GM21381 (cell line): ENCODE results near the gene DNASE1L3.

ENCODE experiments used
- ATAC-seq: cut with Tn5 transposase; IDR thresholded peaks from one replicate; pipeline ENCODE4 v1.9.1; 2021; ENCODE audit warnings: mild to moderate bottlenecking, moderate library complexity; ENCODE audit not compliant: unreplicated experiment

Gene DNASE1L3

DNA sequence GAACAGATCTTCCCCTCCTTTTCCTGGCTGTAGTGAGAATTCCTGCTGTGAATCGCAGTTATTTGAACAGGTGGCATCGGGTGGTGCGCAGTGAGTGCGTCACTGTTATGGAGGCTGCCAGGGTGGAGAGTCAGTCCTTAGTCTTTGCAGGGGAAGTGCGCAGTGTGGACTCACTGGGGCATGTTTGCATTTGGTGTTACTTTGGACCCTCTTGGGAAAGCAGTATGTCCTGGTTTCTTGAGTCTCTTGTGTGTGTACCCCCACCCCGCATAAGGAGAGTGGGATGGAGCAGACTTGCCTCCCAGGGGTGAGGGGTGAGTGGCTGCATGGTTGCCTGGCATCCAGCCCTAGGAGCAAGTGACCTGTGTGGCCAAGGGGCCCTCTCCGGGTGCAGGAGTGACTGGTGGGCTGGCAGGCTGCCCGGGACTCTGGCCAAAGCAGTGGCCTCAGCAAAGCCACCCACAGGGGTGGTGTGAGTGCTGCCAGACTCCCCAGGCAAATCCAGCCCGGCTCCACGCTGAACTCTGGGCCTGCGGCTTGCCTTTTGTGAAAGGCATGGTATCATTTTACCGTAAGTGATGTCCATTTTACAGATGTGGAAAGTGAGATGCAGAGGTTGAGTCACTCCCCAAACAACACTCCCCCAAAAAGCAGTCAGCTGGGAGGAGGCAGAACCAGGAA lies 46.4 kb downstream of the DNASE1L3 start:
- ATAC-seq: no peak

DNA sequence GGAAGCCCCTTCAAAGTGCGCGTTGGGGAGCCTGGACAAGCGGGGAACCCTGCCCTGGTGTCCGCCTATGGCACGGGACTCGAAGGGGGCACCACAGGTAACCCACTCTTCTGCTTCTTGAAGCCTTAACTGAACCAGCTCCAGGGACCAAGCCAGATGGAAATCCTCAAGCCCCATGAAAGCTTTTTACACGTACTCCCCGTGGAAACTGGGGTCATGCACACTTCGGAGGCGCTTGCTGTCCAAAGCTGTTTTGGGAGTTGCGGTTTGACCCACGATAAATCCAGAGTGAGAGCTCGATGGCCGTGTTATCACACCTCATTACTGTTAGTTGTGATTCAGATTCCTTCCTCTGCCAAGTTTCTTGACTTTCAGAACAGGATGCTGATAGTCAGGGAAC lies 47.5 kb downstream of the DNASE1L3 start:
- ATAC-seq: no peak

DNA sequence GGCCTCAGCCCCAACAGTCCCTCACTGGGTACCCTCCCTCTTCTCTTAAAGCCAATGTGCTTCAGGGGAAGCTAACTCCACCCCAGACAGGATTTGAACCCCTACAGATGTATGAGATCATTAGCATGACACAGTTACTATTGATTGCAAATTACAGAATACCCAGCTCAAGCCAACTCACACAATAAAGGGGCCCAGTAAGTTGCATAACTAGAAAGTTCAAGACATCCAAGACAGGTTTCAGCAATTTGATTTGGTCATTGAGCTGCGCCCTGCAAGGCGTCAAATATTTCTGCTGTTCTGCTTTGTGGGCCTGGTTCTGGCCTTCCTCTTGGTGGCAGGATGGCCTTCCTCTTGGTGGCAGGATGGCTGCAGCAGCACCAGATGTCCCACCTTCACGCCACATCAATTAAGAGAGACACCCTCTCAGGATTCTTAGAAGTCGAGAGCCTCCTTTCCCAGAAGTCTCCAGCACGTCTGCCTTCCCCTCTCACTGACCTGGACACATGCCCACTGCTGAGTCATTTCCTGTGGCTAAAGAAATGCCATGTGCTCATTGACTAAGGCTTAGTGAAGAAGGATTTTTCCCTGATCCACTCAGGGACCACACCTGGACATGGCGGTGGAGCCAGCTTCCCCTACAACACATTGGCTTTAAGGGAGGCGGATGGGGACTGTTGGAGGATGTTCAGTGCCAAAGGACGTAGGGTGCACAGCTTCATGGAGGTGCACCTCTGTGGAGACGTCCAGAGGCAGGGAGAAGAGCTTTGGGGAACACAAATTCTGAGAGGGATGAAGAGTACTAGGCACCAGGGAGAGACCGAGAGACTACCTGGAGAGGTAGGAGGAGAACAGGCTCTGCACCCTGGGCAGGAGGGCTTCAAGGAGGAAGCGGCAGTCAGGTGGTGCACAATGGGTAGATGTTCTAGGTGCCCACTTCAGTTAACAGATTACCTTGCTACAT lies 49.1 kb downstream of the DNASE1L3 start:
- no peak for ATAC-seq

DNA sequence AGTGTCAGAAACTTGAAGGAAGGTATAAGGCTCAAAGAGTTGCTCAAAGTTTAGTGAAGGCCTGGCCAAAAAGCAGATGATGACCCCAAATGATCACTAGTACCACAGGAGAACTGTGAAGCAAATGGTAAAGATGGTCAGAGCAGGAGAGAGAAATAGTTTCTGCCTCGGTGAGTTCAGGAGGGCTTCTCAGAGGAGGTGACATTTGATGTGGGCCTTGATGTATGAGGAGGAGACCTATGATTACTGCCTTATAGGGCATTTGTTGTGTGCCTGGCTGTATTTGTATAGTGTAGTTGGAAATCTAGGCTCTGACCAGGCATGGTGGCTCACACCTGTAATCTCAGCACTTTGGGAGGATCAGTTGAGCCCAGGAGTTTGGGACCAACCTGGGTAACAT lies 50.4 kb downstream of the DNASE1L3 start:
- ATAC-seq: no peak

DNA sequence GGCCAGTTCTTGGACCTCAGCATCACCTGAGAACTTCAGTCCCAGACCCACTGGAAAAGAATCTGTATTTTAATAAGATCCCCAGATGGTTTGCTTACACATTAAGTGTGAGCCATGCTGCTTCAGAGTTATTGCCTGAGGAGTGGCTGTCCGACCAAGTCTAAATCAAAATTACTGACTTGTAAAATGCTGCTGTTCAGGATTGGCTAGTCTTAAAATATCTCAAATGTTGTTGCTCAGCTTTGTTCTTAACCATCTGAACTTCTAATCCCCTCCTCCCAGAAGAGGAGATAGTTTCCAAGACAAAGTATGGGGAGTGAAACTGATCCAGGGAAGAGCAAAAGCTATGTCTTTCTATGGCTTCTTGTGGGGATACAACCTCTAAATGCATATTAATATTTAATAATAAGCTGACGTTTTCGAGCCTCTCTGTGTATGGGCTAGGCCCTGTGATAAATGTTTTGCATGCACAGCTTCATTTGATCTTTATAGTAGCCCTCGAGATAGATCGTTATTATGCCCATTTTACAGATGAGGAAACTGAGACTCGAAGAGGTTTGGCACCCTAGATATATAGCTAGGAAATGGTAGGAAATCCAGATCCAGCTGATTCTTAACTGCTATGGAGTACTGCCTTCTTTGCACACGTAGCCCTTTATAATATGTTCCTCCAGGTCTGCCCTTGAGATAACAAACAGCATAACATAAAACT lies 52.2 kb downstream of the DNASE1L3 start:
- ATAC-seq: no peak

GRCh38 chr3:58157700-58158099 lies 53.1 kb downstream of the DNASE1L3 start:
- ATAC-seq: no peak

GRCh38 chr3:58155838-58156237 lies 54.9 kb downstream of the DNASE1L3 start:
- ATAC-seq: no peak

- no peak for ATAC-seq
Measured at GRCh38 chr3:58154626-58155449, 55.9 kb downstream of the DNASE1L3 start.

DNA sequence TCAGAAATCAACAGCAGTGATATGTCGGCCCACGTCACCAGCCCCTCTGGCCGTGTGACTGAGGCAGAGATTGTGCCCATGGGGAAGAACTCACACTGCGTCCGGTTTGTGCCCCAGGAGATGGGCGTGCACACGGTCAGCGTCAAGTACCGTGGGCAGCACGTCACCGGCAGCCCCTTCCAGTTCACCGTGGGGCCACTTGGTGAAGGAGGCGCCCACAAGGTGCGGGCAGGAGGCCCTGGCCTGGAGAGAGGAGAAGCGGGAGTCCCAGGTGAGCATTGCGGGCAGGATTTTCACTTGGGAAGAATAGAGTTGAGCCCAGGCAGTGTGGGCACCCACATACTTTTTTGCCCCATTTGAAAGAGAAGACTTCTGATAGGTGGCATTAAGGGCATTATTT lies 57.4 kb downstream of the DNASE1L3 start:
- ATAC-seq: no peak

GRCh38 chr3:58152225-58153015 lies 58.4 kb downstream of the DNASE1L3 start:
- ATAC-seq: no peak

DNA sequence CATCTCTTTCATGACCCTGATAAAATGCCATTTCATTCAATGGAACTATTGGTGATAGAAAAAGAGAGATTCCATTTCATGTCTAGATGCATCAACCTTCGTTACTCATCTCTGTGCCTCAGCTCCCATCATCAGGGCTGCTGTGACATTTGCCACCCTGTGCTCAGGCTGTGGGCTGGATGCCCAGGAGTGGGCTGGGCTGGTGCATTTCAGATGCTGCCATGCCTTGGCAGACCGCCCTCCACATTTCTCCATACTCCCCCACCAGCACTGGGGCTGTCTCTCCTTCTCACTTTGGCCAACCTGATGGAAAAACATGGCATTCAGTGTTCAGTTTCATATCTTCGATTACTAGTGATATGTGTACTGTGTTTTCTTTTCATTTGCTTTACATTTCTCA lies 59.1 kb downstream of the DNASE1L3 start:
- no peak for ATAC-seq

GRCh38 chr3:58150810-58151199 lies 60.0 kb downstream of the DNASE1L3 start:
- no peak for ATAC-seq

DNA sequence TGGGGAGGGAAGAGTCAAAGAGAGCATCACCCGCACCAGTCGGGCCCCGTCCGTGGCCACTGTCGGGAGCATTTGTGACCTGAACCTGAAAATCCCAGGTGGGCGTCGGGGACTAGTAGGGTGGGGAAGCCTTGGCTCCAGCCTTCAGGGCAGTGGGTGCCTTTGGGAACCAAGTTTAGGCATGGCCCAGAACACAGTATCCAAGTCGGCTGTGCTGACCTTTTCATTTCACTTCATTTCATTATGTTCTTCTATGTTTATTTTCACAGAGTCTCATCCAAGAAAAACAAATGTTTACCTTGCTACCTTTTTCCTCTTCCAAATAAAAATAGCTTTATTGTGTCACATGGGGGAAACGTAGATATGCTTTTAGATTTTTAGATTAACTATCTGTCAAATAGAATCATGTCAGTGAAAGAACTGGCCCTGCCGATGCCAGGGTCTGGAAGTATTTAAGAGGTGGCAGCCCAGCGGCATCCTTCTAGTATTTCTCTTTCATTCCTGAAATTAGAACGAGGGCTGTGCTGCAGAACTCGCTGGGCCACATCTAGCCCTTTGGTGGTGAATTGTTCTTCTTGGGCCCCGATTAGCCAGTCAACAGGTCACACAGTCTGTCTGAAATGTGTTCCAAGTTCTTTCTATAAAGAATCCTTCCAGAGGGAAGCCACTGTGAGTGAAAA lies 60.5 kb downstream of the DNASE1L3 start:
- ATAC-seq: no peak

DNA sequence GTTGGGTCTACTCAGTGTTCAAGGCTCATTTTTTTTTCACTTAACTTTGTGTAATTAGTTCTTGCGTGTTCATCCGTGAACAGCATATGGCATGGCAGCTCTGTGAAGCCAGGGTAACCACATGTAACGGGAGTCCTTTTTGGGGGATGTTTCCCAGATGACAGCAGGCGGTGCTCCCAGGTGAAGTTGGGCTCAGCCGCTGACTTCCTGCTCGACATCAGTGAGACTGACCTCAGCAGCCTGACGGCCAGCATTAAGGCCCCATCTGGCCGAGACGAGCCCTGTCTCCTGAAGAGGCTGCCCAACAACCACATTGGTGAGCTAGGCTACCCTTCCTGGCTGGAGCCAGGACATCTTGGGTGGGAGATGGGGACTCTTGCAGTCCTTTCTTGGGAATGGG lies 62.7 kb downstream of the DNASE1L3 start:
- ATAC-seq: no peak

DNA sequence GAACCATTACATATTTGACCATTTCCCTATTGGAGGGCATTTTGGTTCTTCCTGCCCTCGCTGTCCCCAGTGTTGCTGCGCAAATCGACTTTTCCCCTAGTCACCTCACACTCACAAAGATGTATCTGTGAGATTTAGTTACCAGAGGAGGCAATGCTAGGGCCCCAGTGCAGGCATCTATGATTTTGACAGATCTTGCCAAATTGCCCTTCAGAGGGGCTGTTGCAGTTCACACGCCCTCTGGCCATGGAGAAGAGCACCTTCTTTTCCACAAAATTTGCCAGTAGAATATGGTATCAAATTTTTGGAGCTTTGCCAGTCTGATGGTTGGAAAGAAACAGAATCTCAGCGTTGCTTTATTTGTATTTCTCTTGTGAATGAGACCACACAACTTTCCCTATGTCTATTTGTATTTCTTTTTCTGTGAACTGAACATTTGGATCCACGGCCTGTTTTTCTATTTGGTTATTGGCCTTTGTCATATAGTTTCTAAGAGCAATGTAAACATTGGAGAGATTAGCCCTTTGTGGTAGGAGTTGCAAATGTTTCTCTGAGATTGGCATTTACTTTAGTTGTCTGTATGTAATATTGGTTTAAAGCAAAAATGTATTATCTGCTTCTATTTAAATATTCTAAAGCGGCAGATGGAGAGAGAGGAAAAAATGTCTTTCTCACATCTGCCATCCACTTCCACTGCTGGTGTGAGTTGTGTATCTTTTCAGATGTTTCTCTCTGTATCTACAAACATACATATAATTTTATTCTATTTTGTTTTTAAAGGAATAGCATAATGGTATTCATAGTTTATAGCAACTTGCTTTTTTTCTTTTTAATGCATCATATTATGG lies 66.1 kb downstream of the DNASE1L3 start:
- ATAC-seq: no peak

GRCh38 chr3:58143417-58144055 lies 67.2 kb downstream of the DNASE1L3 start:
- ATAC-seq: no peak
